ENCODE data around the gene JADE1. TPM values are rescaled to one million over a fixed set of nuclear protein-coding genes. Genes with fewer than 3 reads are reported as not detected.

JADE1 gene
- total and polyA plus RNA-seq, 2 of the 4 experiments (the other 2 are of a cell fraction) = 13.8 to 32.6 TPM

DNA sequence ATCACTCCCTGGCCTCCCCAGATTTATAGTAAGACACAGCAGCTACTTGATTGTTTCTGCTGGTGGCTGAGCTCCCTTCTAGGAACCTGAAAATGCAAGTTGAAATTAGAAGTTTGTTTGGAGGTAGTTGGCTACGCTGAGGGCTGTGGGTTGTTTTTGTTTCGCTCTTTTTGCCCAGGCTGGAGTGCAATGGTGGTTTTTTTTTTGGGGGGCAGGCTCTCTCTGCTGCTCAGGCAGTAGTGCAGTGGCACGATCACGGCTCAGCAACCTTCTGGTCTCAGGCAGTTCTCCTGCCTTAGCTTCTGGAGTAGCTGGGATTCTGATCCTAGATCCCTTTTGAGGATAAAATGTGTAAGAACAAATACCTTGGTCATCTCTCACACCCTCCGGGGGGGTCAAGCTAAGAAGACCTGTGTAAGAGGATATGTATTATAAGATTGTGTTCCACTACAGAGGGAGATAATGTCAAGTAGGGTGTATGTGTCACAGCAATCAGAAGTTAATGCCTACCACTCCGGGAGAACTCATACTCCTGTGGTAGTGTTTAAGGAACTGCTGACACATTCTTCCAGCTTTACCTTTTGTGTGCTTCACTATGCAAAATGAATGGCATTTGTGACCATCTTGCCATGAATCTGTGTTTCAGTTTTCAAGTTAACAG lies 9.7 kb downstream of the JADE1 start:
- intact Hi-C loops (cut with micrococcal nuclease) (no loop called here), in situ Hi-C loops (cut with MboI; ENCODE audit: low sequenced_read_pairs) (no loop called here), dilution Hi-C loops (cut with HindIII; ENCODE audit: low sequenced_read_pairs, unreplicated experiment) (no loop called here)
- WGBS, 2 experiments (ENCODE audit: extremely low coverage in 2 of 2, insufficient read length in 1 of 2) = no CpG with 5 or more reads among the region's 6 CpGs
- ATAC-seq (ENCODE audit: low read depth) (no peak), DNase-seq (peak; percentile 33)
- Histone ChIP-seq H3K14ac (replicated peaks; ENCODE audit: low read depth, low read length) (peak overlapping the region; percentile 82), H4K91ac (ENCODE audit: insufficient read depth, low read depth, low read length) (no peak overlapping the region), H2BK15ac (ENCODE audit: low read depth, low read length) (0 out of 3 replicates have a peak overlapping the region, but pooled peaks have one; percentile 2), H4K20me1 (ENCODE audit: insufficient read depth, low read length) (no peaks in the 10 kb centered on the region), H3K4ac (ENCODE audit: low read depth, low read length) (peak overlapping the region; percentile 7; the same call in 1 of the 2 replicates), H3K18ac (ENCODE audit: low read depth, low read length) (peak overlapping the region; percentile 22; the same call in 1 of the 2 replicates), H2BK5ac (ENCODE audit: low read depth, low read length, poor library complexity, severe bottlenecking) (peak overlapping the region; percentile 59), H3K9me3 (ENCODE audit: control insufficient read depth, insufficient read depth, low read length) (no peaks in the 10 kb centered on the region), H4K8ac (ENCODE audit: low read depth in 2 of 2, low read length in 2 of 2) (peak overlapping the region in 1 of 2 experiments; percentile 38; a peak in 2 of 4 replicates), H2AK9ac (replicated peaks; ENCODE audit: low read depth, low read length, poor library complexity) (no peak overlapping the region), H3K36me3 (ENCODE audit: control insufficient read depth, insufficient read depth, low read length) (no peaks in the 10 kb centered on the region), H2AFZ (replicated peaks; ENCODE audit: low read length, poor library complexity) (no peak overlapping the region), H3K4me3 (ENCODE audit: insufficient read depth, low read depth, low read length) (no peak overlapping the region), H3K9me1 (ENCODE audit: insufficient read depth, low read length) (peaks cover 6% of the 10 kb centered on the region; the same call in 1 of the 2 replicates), H3K23ac (ENCODE audit: low read depth, low read length) (peak overlapping the region; percentile 35; the same call in 1 of the 2 replicates), H3K79me1 (ENCODE audit: low read depth in 1 of 2, low read length in 2 of 2) (peaks cover 5 to 39% of the 10 kb centered on the region in 2 experiments), H3K4me1 (ENCODE audit: control insufficient read depth, insufficient read depth, low read length) (peaks cover 10% of the 10 kb centered on the region), H3K27me3 (ENCODE audit: control insufficient read depth, insufficient read depth, low read length) (no peaks in the 10 kb centered on the region), H3K9ac (ENCODE audit: low read depth, low read length) (no peak overlapping the region), H3K27ac (ENCODE audit: insufficient read depth, low read length) (no peak overlapping the region), H3K4me2 (ENCODE audit: low read depth, low read length) (peak overlapping the region; percentile 48; the same call in 1 of the 2 replicates), H4K5ac (ENCODE audit: low read depth, low read length) (peak overlapping the region; percentile 4; the same call in 1 of the 2 replicates), H2BK20ac (ENCODE audit: low read depth, low read length) (peak overlapping the region; percentile 27; the same call in 1 of the 2 replicates), H2BK120ac (ENCODE audit: low read depth, low read length) (peak overlapping the region; percentile 46), H2AK5ac (ENCODE audit: low read depth, low read length) (peak overlapping the region; percentile 17; the same call in 1 of the 2 replicates), H3K56ac (ENCODE audit: extremely low read depth, insufficient read depth, low read length) (no peak overlapping the region)
- TF ChIP-seq NFE2L2 (IDR thresholded peaks at IDR 0.05; ENCODE audit: low read depth, low read length) (no peak), RFX5 (IDR thresholded peaks at IDR 0.05; ENCODE audit: low read depth, low read length) (no peak), CHD1 (IDR thresholded peaks at IDR 0.05; ENCODE audit: low read depth, low read length) (no peak), BHLHE40 (IDR thresholded peaks at IDR 0.05; ENCODE audit: low read depth, low read length) (no peak), RCOR1 (IDR thresholded peaks at IDR 0.05; ENCODE audit: insufficient replicate concordance, low read length) (no peak), CEBPB (IDR thresholded peaks at IDR 0.05; ENCODE audit: low read depth, low read length) (no peak), MAFK (IDR thresholded peaks at IDR 0.05; ENCODE audit: low read depth, low read length) (no peak), RAD21 (IDR thresholded peaks at IDR 0.05; ENCODE audit: low read length) (no peak), POLR2A (IDR thresholded peaks at IDR 0.05; ENCODE audit: low read depth, low read length) (no peak), MXI1 (IDR thresholded peaks at IDR 0.05; ENCODE audit: borderline replicate concordance, low read depth, low read length) (no peak), SMC3 (IDR thresholded peaks at IDR 0.05; ENCODE audit: low read depth, low read length) (no peak), FOS (IDR thresholded peaks at IDR 0.05; ENCODE audit: low read depth, low read length) (no peak)
- TF ChIP-seq, protein P1, sequence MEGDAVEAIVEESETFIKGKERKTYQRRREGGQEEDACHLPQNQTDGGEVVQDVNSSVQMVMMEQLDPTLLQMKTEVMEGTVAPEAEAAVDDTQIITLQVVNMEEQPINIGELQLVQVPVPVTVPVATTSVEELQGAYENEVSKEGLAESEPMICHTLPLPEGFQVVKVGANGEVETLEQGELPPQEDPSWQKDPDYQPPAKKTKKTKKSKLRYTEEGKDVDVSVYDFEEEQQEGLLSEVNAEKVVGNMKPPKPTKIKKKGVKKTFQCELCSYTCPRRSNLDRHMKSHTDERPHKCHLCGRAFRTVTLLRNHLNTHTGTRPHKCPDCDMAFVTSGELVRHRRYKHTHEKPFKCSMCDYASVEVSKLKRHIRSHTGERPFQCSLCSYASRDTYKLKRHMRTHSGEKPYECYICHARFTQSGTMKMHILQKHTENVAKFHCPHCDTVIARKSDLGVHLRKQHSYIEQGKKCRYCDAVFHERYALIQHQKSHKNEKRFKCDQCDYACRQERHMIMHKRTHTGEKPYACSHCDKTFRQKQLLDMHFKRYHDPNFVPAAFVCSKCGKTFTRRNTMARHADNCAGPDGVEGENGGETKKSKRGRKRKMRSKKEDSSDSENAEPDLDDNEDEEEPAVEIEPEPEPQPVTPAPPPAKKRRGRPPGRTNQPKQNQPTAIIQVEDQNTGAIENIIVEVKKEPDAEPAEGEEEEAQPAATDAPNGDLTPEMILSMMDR (conservative IDR thresholded peaks at IDR 0.05; ENCODE audit: low read depth, low read length) = no peak
- TF ChIP-seq, protein P2, sequence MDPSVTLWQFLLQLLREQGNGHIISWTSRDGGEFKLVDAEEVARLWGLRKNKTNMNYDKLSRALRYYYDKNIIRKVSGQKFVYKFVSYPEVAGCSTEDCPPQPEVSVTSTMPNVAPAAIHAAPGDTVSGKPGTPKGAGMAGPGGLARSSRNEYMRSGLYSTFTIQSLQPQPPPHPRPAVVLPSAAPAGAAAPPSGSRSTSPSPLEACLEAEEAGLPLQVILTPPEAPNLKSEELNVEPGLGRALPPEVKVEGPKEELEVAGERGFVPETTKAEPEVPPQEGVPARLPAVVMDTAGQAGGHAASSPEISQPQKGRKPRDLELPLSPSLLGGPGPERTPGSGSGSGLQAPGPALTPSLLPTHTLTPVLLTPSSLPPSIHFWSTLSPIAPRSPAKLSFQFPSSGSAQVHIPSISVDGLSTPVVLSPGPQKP (IDR thresholded peaks at IDR 0.05; ENCODE audit: borderline replicate concordance, low read depth, low read length) = no peak
- TF ChIP-seq, protein P3, sequence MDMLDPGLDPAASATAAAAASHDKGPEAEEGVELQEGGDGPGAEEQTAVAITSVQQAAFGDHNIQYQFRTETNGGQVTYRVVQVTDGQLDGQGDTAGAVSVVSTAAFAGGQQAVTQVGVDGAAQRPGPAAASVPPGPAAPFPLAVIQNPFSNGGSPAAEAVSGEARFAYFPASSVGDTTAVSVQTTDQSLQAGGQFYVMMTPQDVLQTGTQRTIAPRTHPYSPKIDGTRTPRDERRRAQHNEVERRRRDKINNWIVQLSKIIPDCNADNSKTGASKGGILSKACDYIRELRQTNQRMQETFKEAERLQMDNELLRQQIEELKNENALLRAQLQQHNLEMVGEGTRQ (IDR thresholded peaks at IDR 0.05; ENCODE audit: low read depth, low read length) = no peak
- BruUV-seq (replicated peaks) = no TSS peak
- ChIA-PET CTCF (no interaction called here), POLR2A (ENCODE audit: unreplicated experiment) (no interaction called here)
